Left ventricle myocardium inferior (tissue), 1 donor: ENCODE measurements around the gene MSMB. TPM values are rescaled to one million over a fixed set of nuclear protein-coding genes. Genes with fewer than 3 reads are reported as not detected.
"Not testable (repeated sequence)": the region's sequence is repeated elsewhere in the genome, so short reads cannot be mapped to it uniquely, and the experiment has no call there.

Source experiments
- DNase-seq: peaks from one replicate; pipeline ENCODE4 v3.0.0-alpha.2; 2020
- H3K27ac ChIP-seq: fragments of 200-600 bp; replicated peaks from 2 replicates; pipeline ENCODE4 v1.8.0; 2021
- H3K27me3 ChIP-seq: fragments of 200-600 bp; 2 replicates; pipeline ENCODE4 v1.8.0; 2021; ENCODE audit warnings: low read depth
- H3K36me3 ChIP-seq: fragments of 200-600 bp; 2 replicates; pipeline ENCODE4 v1.8.0; 2021
- H3K4me1 ChIP-seq: fragments of 200-600 bp; 2 replicates; pipeline ENCODE4 v1.8.0; 2021
- H3K4me3 ChIP-seq: fragments of 200-600 bp; 2 replicates; pipeline ENCODE4 v1.8.0; 2021; ENCODE audit warnings: mild to moderate bottlenecking, moderate library complexity
- H3K9me3 ChIP-seq: fragments of 200-600 bp; replicated peaks from 2 replicates; pipeline ENCODE4 v1.8.0; 2021
- CTCF ChIP-seq: fragments of 200-600 bp; IDR thresholded peaks from 2 replicates; pipeline ENCODE4 v1.8.0; 2021; ENCODE audit warnings: antibody characterized with exemption, mild to moderate bottlenecking, borderline replicate concordance
- intact Hi-C: fragments of 100-400 bp; cut with micrococcal nuclease; formaldehyde crosslinking; loops from one replicate; pipeline ENCODE4 v1.11.0; 2022
- long read RNA-seq: library from polyadenylated mRNA; unstranded; transcript quantifications from one replicate; pipeline ENCODE4 v2.0.0, GENCODE V29; 2021
- total RNA-seq: library from RNA; stranded (reverse); fragmentation: NEBNext Ultra II Directional; extraction: Animal tissue kit (Norgen Biotek cat#: 25700); gene quantifications from one replicate; pipeline ENCODE4 v1.2.1, GENCODE V29; 2021
- donor health status: DM: no; HTN: yes; CAD: no; lungs with severe emphysema.

Gene MSMB
- total RNA-seq, result not detected
- long read RNA-seq, result 0 reads

- no peak for TF ChIP-seq CTCF
- DNase-seq, result no peak
- Histone ChIP-seq H3K4me3 (no peak within 1 kb of the TSS), H3K4me1 (no peaks in the 10 kb centered on the region), H3K27ac (no peak within 1 kb of the TSS), H3K36me3 (no peaks in the 10 kb centered on the region), H3K27me3 (peaks cover 60% of the 10 kb centered on the region), H3K9me3 (no peaks in the 10 kb centered on the region)
- intact Hi-C loops, result no loop called here
These were observed at the start of gene MSMB for GRCh38 chr10:46046261-46046660. Gene MSMB (minus strand): TSS chr10:46046269. CDS start chr10:46046237, 32 bp downstream.

GRCh38 chr10:46094931-46095750, 49.1 kb upstream of the MSMB start:
- H3K9me3 ChIP-seq, result no peaks in the 10 kb centered on the region
- TF ChIP-seq CTCF, result no peak
- intact Hi-C loops, result no loop called here
- H3K27ac ChIP-seq, result no peak overlapping the region
- no peaks in the 10 kb centered on the region for H3K36me3 ChIP-seq
- no peak for DNase-seq
- no peaks in the 10 kb centered on the region for H3K27me3 ChIP-seq
- H3K4me1 ChIP-seq, result no peaks in the 10 kb centered on the region
- no peak overlapping the region for H3K4me3 ChIP-seq

GRCh38 chr10:46094197-46094500, 48.1 kb upstream of the MSMB start:
- no peak for TF ChIP-seq CTCF
- Histone ChIP-seq H3K27me3 (no peaks in the 10 kb centered on the region), H3K4me3 (no peak overlapping the region), H3K9me3 (no peaks in the 10 kb centered on the region), H3K27ac (no peak overlapping the region), H3K4me1 (no peaks in the 10 kb centered on the region), H3K36me3 (no peaks in the 10 kb centered on the region)
- DNase-seq, result no peak
- intact Hi-C loops, result no loop called here

GRCh38 chr10:46093316-46094196, 47.5 kb upstream of the MSMB start:
- H3K9me3 ChIP-seq, H3K27ac ChIP-seq, H3K4me1 ChIP-seq, DNase-seq, H3K4me3 ChIP-seq, intact Hi-C loops, H3K27me3 ChIP-seq, H3K36me3 ChIP-seq: not testable (repeated sequence)

GRCh38 chr10:46092524-46093081, 46.5 kb upstream of the MSMB start:
- Histone ChIP-seq H3K9me3 (no peaks in the 10 kb centered on the region), H3K4me3 (no peak overlapping the region), H3K4me1 (no peaks in the 10 kb centered on the region), H3K36me3 (no peaks in the 10 kb centered on the region), H3K27ac (no peak overlapping the region), H3K27me3 (no peaks in the 10 kb centered on the region)
- intact Hi-C loops, result no loop called here
- no peak for DNase-seq
- no peak for TF ChIP-seq CTCF
